Neural cell (in vitro differentiated cells): ENCODE results near the gene GPHN. TPM values are rescaled to one million over a fixed set of nuclear protein-coding genes. Genes with fewer than 3 reads are reported as not detected.

Experiments used
- H2AFZ ChIP-seq: fragments of 200-600, 300-800 bp; sonication (generic), shearing (Covaris generic); 2 replicates; pipeline ENCODE4 v1.6.0; 2014; ENCODE audit warnings: low read depth, mild to moderate bottlenecking, antibody characterized with exemption, low read length, moderate library complexity
- H3F3A ChIP-seq: fragments of 200-600 bp; shearing (Covaris generic); 2 replicates; pipeline ENCODE4 v1.6.1; 2016; ENCODE audit warnings: mild to moderate bottlenecking, moderate library complexity, mixed read lengths, antibody characterized with exemption, low read length; ENCODE audit not compliant: insufficient read depth, poor library complexity, severe bottlenecking
- H3K27ac ChIP-seq: fragments of 200-600, 300-800 bp; sonication (generic), shearing (Covaris generic); 2 replicates; pipeline ENCODE4 v1.5.1; 2014; ENCODE audit warnings: mild to moderate bottlenecking, low read length, moderate library complexity
- H3K27me3 ChIP-seq: fragments of 300-800, 200-600 bp; sonication (generic), shearing (Covaris generic); 2 replicates; pipeline ENCODE4 v1.6.0; 2014; ENCODE audit warnings: mild to moderate bottlenecking, low read depth, low read length, moderate library complexity; ENCODE audit not compliant: insufficient read depth
- H3K36me3 ChIP-seq: fragments of 300-800, 200-600 bp; sonication (generic), shearing (Covaris generic); 2 replicates; pipeline ENCODE4 v1.5.1; 2014; ENCODE audit warnings: mild to moderate bottlenecking, antibody characterized with exemption, low read length, moderate library complexity; ENCODE audit not compliant: insufficient read depth
- H3K4me2 ChIP-seq: fragments of 300-800, 200-600 bp; sonication (generic), shearing (Covaris generic); 2 replicates; pipeline ENCODE4 v1.6.0; 2014; ENCODE audit warnings: mild to moderate bottlenecking, low read length
- H3K4me3 ChIP-seq: fragments of 300-800, 200-600 bp; sonication (generic), shearing (Covaris generic); 2 replicates; pipeline ENCODE4 v1.5.1; 2014; ENCODE audit warnings: mild to moderate bottlenecking, low read length, moderate library complexity
- H3K79me2 ChIP-seq: fragments of 200-600 bp; shearing (Covaris generic); replicated peaks from 2 replicates; pipeline ENCODE4 v1.6.0; 2014; ENCODE audit warnings: mild to moderate bottlenecking, low read length, moderate library complexity; ENCODE audit not compliant: insufficient read depth
- H3K9ac ChIP-seq: fragments of 300-800, 200-600 bp; sonication (generic), shearing (Covaris generic); 2 replicates; pipeline ENCODE4 v1.6.1; 2016; ENCODE audit warnings: mild to moderate bottlenecking, low read length, mixed read lengths
- H3K9me2 ChIP-seq: fragments of 200-600 bp; shearing (Covaris generic); 2 replicates; pipeline ENCODE4 v1.6.1; 2016; ENCODE audit warnings: mild to moderate bottlenecking, low read length, mixed read lengths; ENCODE audit not compliant: insufficient read depth
- H3K9me3 ChIP-seq: fragments of 200-600, 300-800 bp; sonication (generic), shearing (Covaris generic); 2 replicates; pipeline ENCODE4 v1.6.1; 2016; ENCODE audit warnings: mild to moderate bottlenecking, mixed run types, low read length, moderate library complexity, mixed read lengths
- H4K20me1 ChIP-seq: fragments of 200-600 bp; shearing (Covaris generic); 2 replicates; pipeline ENCODE4 v1.6.1; 2016; ENCODE audit warnings: mild to moderate bottlenecking, mixed run types; ENCODE audit not compliant: insufficient read depth
- CTCF ChIP-seq: fragments of 450-650 bp; IDR thresholded peaks from 2 replicates; pipeline ENCODE4 v1.5.1; 2014; ENCODE audit warnings: antibody characterized with exemption, mild to moderate bottlenecking, moderate library complexity; ENCODE audit not compliant: poor library complexity, severe bottlenecking
- EP300 ChIP-seq: fragments of 450-650 bp; conservative IDR thresholded peaks from 2 replicates; pipeline ENCODE4 v1.6.1; 2014; ENCODE audit warnings: antibody characterized with exemption, mild to moderate bottlenecking, moderate library complexity; ENCODE audit not compliant: poor library complexity, severe bottlenecking
- EZH2 ChIP-seq: fragments of 200-600, 300-800 bp; shearing (Covaris generic), sonication (generic); IDR thresholded peaks from 2 replicates; pipeline ENCODE4 v1.6.1; 2014; ENCODE audit warnings: antibody characterized with exemption, low read length, borderline replicate concordance, mild to moderate bottlenecking; ENCODE audit not compliant: insufficient read depth, poor library complexity, severe bottlenecking
- MXI1 ChIP-seq: fragments of 450-650 bp; conservative IDR thresholded peaks from 2 replicates; pipeline ENCODE4 v1.6.1; 2014; ENCODE audit warnings: antibody characterized with exemption, mild to moderate bottlenecking; ENCODE audit not compliant: poor library complexity, severe bottlenecking
- POLR2AphosphoS5 ChIP-seq: IDR thresholded peaks from 2 replicates; pipeline ENCODE4 v1.6.1; 2012
- RAD21 ChIP-seq: fragments of 450-650 bp; conservative IDR thresholded peaks from 2 replicates; pipeline ENCODE4 v1.6.1; 2014; ENCODE audit warnings: antibody characterized with exemption, mild to moderate bottlenecking, moderate library complexity
- REST ChIP-seq: IDR thresholded peaks from 2 replicates; pipeline ENCODE4 v1.6.1; 2012; ENCODE audit warnings: borderline replicate concordance
- SMC3 ChIP-seq: fragments of 450-650 bp; conservative IDR thresholded peaks from 2 replicates; pipeline ENCODE4 v1.6.1; 2014; ENCODE audit warnings: antibody characterized with exemption, mild to moderate bottlenecking, moderate library complexity; ENCODE audit not compliant: poor library complexity
- TAF1 ChIP-seq: IDR thresholded peaks from 2 replicates; pipeline ENCODE4 v1.6.1; 2012; ENCODE audit warnings: low read depth
- polyA plus RNA-seq: library from polyadenylated mRNA; depleted of rRNA; stranded (reverse); fragments of >200 nt; gene quantifications from 2 replicates; pipeline ENCODE4 v1.2.3, GENCODE V29; 2014

GPHN gene
- polyA plus RNA-seq, 1 donor from 2014 or later = 135 TPM

GRCh38 chr14:66999978-67000377 is 492.0 kb downstream of the GPHN start:
- Histone ChIP-seq H3K4me3 (no peak overlapping the region), H4K20me1 (no peaks in the 10 kb centered on the region), H3K9me2 (no peaks in the 10 kb centered on the region), H3F3A (no peaks in the 10 kb centered on the region), H3K36me3 (no peaks in the 10 kb centered on the region), H3K79me2 (no peaks in the 10 kb centered on the region), H3K27ac (no peak overlapping the region), H3K27me3 (no peaks in the 10 kb centered on the region), H3K9me3 (no peaks in the 10 kb centered on the region), H2AFZ (no peak overlapping the region), H3K9ac (no peak overlapping the region), H3K4me2 (no peak overlapping the region)
- TF ChIP-seq SMC3 = no peak
- TF ChIP-seq TAF1 = no peak
- no peak for TF ChIP-seq RAD21
- TF ChIP-seq EZH2 = no peak
- TF ChIP-seq CTCF = no peak
- no peak for TF ChIP-seq EP300
- TF ChIP-seq MXI1 = no peak
- TF ChIP-seq REST = no peak

GRCh38 chr14:67002994-67003753 is 495.2 kb downstream of the GPHN start:
- no peaks in the 10 kb centered on the region for H3K36me3 ChIP-seq
- H2AFZ ChIP-seq = no peak overlapping the region
- no peak overlapping the region for H3K9ac ChIP-seq
- no peaks in the 10 kb centered on the region for H3K27me3 ChIP-seq
- no peak overlapping the region for H3K4me2 ChIP-seq
- no peaks in the 10 kb centered on the region for H4K20me1 ChIP-seq
- TF ChIP-seq TAF1 (no peak), EP300 (no peak), RAD21 (no peak), POLR2AphosphoS5 (no peak), REST (no peak), CTCF (no peak), MXI1 (no peak), SMC3 (no peak), EZH2 (no peak)
- H3K27ac ChIP-seq = no peak overlapping the region
- H3F3A ChIP-seq = no peaks in the 10 kb centered on the region
- no peak overlapping the region for H3K4me3 ChIP-seq
- H3K9me2 ChIP-seq = no peaks in the 10 kb centered on the region
- no peaks in the 10 kb centered on the region for H3K79me2 ChIP-seq
- H3K9me3 ChIP-seq = no peaks in the 10 kb centered on the region
